HT1080 (cell line): ENCODE data around the gene SARDH. TPM values are rescaled to one million over a fixed set of nuclear protein-coding genes. Genes with fewer than 3 reads are reported as not detected.
"Not testable (repeated sequence)": the region's sequence is repeated elsewhere in the genome, so short reads cannot be mapped to it uniquely, and the experiment has no call there.

Experiments used
- DNase-seq: peaks from one replicate; pipeline ENCODE4 v3.0.0-alpha.2; 2015; ENCODE audit warnings: low read depth
- total RNA-seq: library from RNA; depleted of rRNA; stranded (reverse); fragments of >200 nt; shearing (Covaris generic); gene quantifications from 2 replicates; pipeline ENCODE4 v1.2.3, GENCODE V29; 2014

SARDH gene
- total RNA-seq, 1 experiment from 2014 or later: 0.05 TPM

- DNase-seq: no peak
Measured at GRCh38 chr9:133775951-133776905, 38.1 kb upstream of the SARDH start.

GRCh38 chr9:133775291-133775690, 37.1 kb upstream of the SARDH start:
- no peak for DNase-seq

- DNase-seq: no peak
Measured at GRCh38 chr9:133774799-133775198, 36.6 kb upstream of the SARDH start.

GRCh38 chr9:133773889-133774655, 35.9 kb upstream of the SARDH start:
- no peak for DNase-seq

GRCh38 chr9:133772581-133772980, 34.4 kb upstream of the SARDH start:
- DNase-seq: no peak

- no peak for DNase-seq
Measured at GRCh38 chr9:133771486-133772482, 33.6 kb upstream of the SARDH start.

- no peak for DNase-seq
Measured at GRCh38 chr9:133770076-133770777, 32.1 kb upstream of the SARDH start.

GRCh38 chr9:133769511-133770075, 31.4 kb upstream of the SARDH start:
- no peak for DNase-seq

GRCh38 chr9:133768859-133769510, 30.8 kb upstream of the SARDH start:
- no peak for DNase-seq

- no peak for DNase-seq
Measured at GRCh38 chr9:133768371-133768858, 30.3 kb upstream of the SARDH start.

GRCh38 chr9:133767625-133768024, 29.5 kb upstream of the SARDH start:
- DNase-seq: no peak

GRCh38 chr9:133767008-133767407, 28.9 kb upstream of the SARDH start:
- DNase-seq: no peak

GRCh38 chr9:133766234-133766633, 28.1 kb upstream of the SARDH start:
- DNase-seq: not testable (repeated sequence)

GRCh38 chr9:133763272-133764183, 25.4 kb upstream of the SARDH start:
- no peak for DNase-seq

- no peak for DNase-seq
Measured at GRCh38 chr9:133762488-133763271, 24.5 kb upstream of the SARDH start.

GRCh38 chr9:133761641-133762248, 23.6 kb upstream of the SARDH start:
- DNase-seq: no peak

GRCh38 chr9:133760713-133761290, 22.6 kb upstream of the SARDH start:
- DNase-seq: no peak
